ENCODE results near the gene ARSI.

DNA sequence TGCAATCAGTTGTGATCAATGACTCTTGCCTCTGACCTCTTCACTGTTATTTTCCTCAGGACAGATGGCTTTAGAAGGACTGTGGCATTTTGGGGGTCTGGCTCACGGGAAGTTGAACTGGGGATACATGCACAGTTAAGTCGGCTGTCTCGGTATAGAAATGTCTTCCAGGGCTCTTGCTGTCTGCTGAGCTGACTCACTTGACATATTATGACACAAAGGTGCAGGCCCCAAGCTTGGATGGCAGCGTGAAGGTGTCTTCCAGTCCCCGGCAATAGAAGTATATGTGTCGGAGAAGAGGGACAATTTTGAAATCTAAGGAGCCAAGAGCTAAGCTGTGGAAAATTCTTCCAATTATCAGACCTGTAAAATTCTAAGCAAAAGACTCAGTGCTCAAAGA lies 9.8 kb upstream of the ARSI start:
- TF ChIP-seq, protein P1, sequence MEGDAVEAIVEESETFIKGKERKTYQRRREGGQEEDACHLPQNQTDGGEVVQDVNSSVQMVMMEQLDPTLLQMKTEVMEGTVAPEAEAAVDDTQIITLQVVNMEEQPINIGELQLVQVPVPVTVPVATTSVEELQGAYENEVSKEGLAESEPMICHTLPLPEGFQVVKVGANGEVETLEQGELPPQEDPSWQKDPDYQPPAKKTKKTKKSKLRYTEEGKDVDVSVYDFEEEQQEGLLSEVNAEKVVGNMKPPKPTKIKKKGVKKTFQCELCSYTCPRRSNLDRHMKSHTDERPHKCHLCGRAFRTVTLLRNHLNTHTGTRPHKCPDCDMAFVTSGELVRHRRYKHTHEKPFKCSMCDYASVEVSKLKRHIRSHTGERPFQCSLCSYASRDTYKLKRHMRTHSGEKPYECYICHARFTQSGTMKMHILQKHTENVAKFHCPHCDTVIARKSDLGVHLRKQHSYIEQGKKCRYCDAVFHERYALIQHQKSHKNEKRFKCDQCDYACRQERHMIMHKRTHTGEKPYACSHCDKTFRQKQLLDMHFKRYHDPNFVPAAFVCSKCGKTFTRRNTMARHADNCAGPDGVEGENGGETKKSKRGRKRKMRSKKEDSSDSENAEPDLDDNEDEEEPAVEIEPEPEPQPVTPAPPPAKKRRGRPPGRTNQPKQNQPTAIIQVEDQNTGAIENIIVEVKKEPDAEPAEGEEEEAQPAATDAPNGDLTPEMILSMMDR (IDR thresholded peaks at IDR 0.05): no peak
- TF ChIP-seq POLR2AphosphoS5 (IDR thresholded peaks at IDR 0.05) (no peak), POLR2A (IDR thresholded peaks at IDR 0.05) (no peak)
